K562 (cell line): Measurements from ENCODE around the gene BANP. TPM values are rescaled to one million over a fixed set of nuclear protein-coding genes. Genes with fewer than 3 reads are reported as not detected.

Source experiments
- ATAC-seq: fragments of 200-7000 bp; cut with Tn5 transposase; 3 replicates; pipeline ENCODE4 v1.9.1; 2020; ENCODE audit warnings: moderate library complexity
- BruUV-seq: library from RNA; stranded (reverse); fragments of 400-500 nt; replicated peaks from 2 replicates; lab custom pipeline; 2021; lab: Mats Ljungman, UMichigan
- CTCF ChIA-PET: fragments of 300-600 bp; formaldehyde crosslinking; extraction: SDS; loops from one replicate; lab custom pipeline; 2021; ENCODE audit warnings: low intra/inter-chr PET ratio; lab: Yijun Ruan, JAX
- POLR2A ChIA-PET: fragments of 300-600, 350-650 bp; sonication (Branson Sonifier 250); formaldehyde crosslinking; extraction: SDS; loops from one replicate; lab custom pipeline; 2021; ENCODE audit warnings: antibody characterized with exemption, inconsistent platforms; lab: Yijun Ruan, JAX
- DNase-seq, 4 experiments: peaks; one replicate each; pipeline versions ENCODE4 v3.0.0 to v3.0.0-alpha.2; 2011 to 2018; ENCODE audit warnings: low spot score in 3 of 4, mixed read lengths in 3 of 4; ENCODE audit errors: extremely low read depth in 1 of 4
- FAIRE-seq: peaks from 2 replicates; lab custom pipeline; 2011; peaks lifted over from hg19 to GRCh38; lab: Jason Lieb, UNC
- H2AFZ ChIP-seq: 2 replicates; pipeline ENCODE4 v1.6.0; 2011; ENCODE audit warnings: low read depth, low read length, control low read depth, inconsistent platforms
- H3K27ac ChIP-seq: fragments of 200-600 bp; 3 replicates; pipeline ENCODE4 v1.8.0; 2011; ENCODE audit warnings: low read depth, mild to moderate bottlenecking, control low read depth, inconsistent platforms, low read length, moderate library complexity, mixed read lengths; ENCODE audit errors: extremely low read depth
- H3K27me3 ChIP-seq, 2 experiments: fragments of 300-600 bp in 1 of 2; 2 replicates in 1 of 2; 3 replicates in 1 of 2; pipeline versions ENCODE4 v1.6.0 to v1.8.0; 2011; ENCODE audit warnings: inconsistent platforms in 2 of 2, low read length in 2 of 2, mild to moderate bottlenecking in 1 of 2, mixed read lengths in 1 of 2, moderate library complexity in 1 of 2; ENCODE audit not compliant: control insufficient read depth in 2 of 2, insufficient read depth in 2 of 2
- H3K36me3 ChIP-seq: fragments of 300-600 bp; 3 replicates; pipeline ENCODE4 v1.8.0; 2011; ENCODE audit warnings: mild to moderate bottlenecking, low read length, inconsistent platforms; ENCODE audit not compliant: control insufficient read depth, insufficient read depth
- H3K4me1 ChIP-seq, 2 experiments: fragments of 200-600 bp in 1 of 2; replicated peaks in 1 of 2; 2 replicates in 1 of 2; 3 replicates in 1 of 2; pipeline versions ENCODE4 v1.5.1 to v1.8.0; 2011; ENCODE audit warnings: inconsistent platforms in 2 of 2, low read length in 2 of 2, mild to moderate bottlenecking in 1 of 2, mixed read lengths in 1 of 2, moderate library complexity in 1 of 2; ENCODE audit not compliant: control insufficient read depth in 2 of 2, insufficient read depth in 2 of 2
- H3K4me2 ChIP-seq: 2 replicates; pipeline ENCODE4 v1.6.1; 2011; ENCODE audit warnings: low read length, control low read depth, inconsistent platforms, mixed read lengths; ENCODE audit not compliant: insufficient read depth
- H3K4me3 ChIP-seq: fragments of 200-600 bp; sonication (generic), shearing (Covaris generic); 2 replicates; pipeline ENCODE4 v1.5.1; 2016; ENCODE audit warnings: control low read depth, inconsistent platforms
- H3K79me2 ChIP-seq: fragments of 200-600 bp; 3 replicates; pipeline ENCODE4 v1.8.0; 2011; ENCODE audit warnings: low read length, inconsistent platforms; ENCODE audit not compliant: control insufficient read depth, insufficient read depth
- H3K9ac ChIP-seq, 2 experiments: 2 replicates each; pipeline versions ENCODE4 v1.6.0 to v1.6.1; 2011; ENCODE audit warnings: low read depth in 2 of 2, low read length in 2 of 2, control low read depth in 1 of 2, inconsistent platforms in 1 of 2, mild to moderate bottlenecking in 1 of 2, mixed read lengths in 1 of 2; ENCODE audit not compliant: insufficient read depth in 1 of 2
- H3K9me1 ChIP-seq: one replicate; pipeline ENCODE4 v1.6.0; 2011; ENCODE audit warnings: inconsistent platforms, mild to moderate bottlenecking, low read length, moderate library complexity; ENCODE audit not compliant: control insufficient read depth, insufficient read depth
- H3K9me3 ChIP-seq: replicated peaks from 2 replicates; pipeline ENCODE4 v1.5.1; 2011; ENCODE audit warnings: low read depth, low read length, inconsistent platforms; ENCODE audit not compliant: control insufficient read depth, insufficient read depth
- H4K20me1 ChIP-seq: replicated peaks from 2 replicates; pipeline ENCODE4 v1.6.1; 2011; ENCODE audit warnings: low read length, inconsistent platforms, mixed read lengths; ENCODE audit not compliant: control insufficient read depth, insufficient read depth
- CBX1 ChIP-seq: sonication (generic); IDR thresholded peaks from 2 replicates; pipeline ENCODE4 v1.6.1; 2016; ENCODE audit warnings: antibody characterized with exemption, low read depth, mild to moderate bottlenecking
- CHD7 ChIP-seq: fragments of 200-600 bp; sonication (generic); IDR thresholded peaks from one replicate; pipeline ENCODE4 v1.6.1; 2012; ENCODE audit warnings: mild to moderate bottlenecking, low read depth, low read length, inconsistent platforms
- SMARCA5 ChIP-seq: fragments of 450-650 bp; IDR thresholded peaks from 2 replicates; pipeline ENCODE4 v1.6.1; 2016
- TGIF2 ChIP-seq: sonication (generic); formaldehyde crosslinking; IDR thresholded peaks from 2 replicates; pipeline ENCODE4 v1.8.1; 2022; ENCODE audit warnings: mild to moderate bottlenecking, missing genetic modification reagents, moderate library complexity
- ZBTB5 ChIP-seq: fragments of 450-650 bp; IDR thresholded peaks from 2 replicates; pipeline ENCODE4 v1.6.1; 2017; ENCODE audit warnings: antibody characterized with exemption
- ZFP36 ChIP-seq: fragments of 150-350 bp; IDR thresholded peaks from 2 replicates; pipeline ENCODE4 v1.6.1; 2018; ENCODE audit warnings: low read length, low read depth; ENCODE audit not compliant: partially characterized antibody
- ZNF41 ChIP-seq: fragments of 250-450 bp; sonication (Bioruptor Pico); conservative IDR thresholded peaks from 2 replicates; pipeline ENCODE4 v1.4.0; 2020; ENCODE audit warnings: mild to moderate bottlenecking
- ZNF740 ChIP-seq, 3 experiments: fragments of 200-800 bp in 1 of 3; sonication (Bioruptor generic) in 1 of 3; sonication (generic) in 1 of 3; formaldehyde crosslinking in 1 of 3; IDR thresholded peaks; 2 replicates each; pipeline versions ENCODE4 v1.6.1 to v1.8.0; 2016 to 2022; ENCODE audit warnings: mild to moderate bottlenecking in 2 of 3, missing compliant biosample characterization in 2 of 3, missing genetic modification characterization in 2 of 3, missing genetic modification reagents in 1 of 3
- WGBS: fragments of 100-300 bp; shearing (Covaris generic); methylation state at CpG from one replicate; pipeline ENCODE4 v1.1.6; 2016; ENCODE audit warnings: low coverage, mixed read lengths; ENCODE audit not compliant: insufficient coverage; ENCODE audit errors: missing lambda C conversion rate; 5-methylcytosine and 5-hydroxymethylcytosine counted together
- in situ Hi-C: fragments of 300-500 bp; cut with MboI; formaldehyde crosslinking; loops from 4 replicates; pipeline ENCODE4 v1.15.0; 2018; ENCODE audit warnings: inconsistent platforms, mixed read lengths
- intact Hi-C: fragments of 100-400 bp; cut with micrococcal nuclease; formaldehyde crosslinking; loops from 2 replicates; pipeline ENCODE4 v1.14.2; 2022
- polyA plus RNA-seq, 8 experiments: library from polyadenylated mRNA; depleted of rRNA in 4 of 8; stranded (reverse) in 5 of 8; unstranded in 3 of 8; fragments of >200 nt; fragmentation: Nextera tagmentation in 2 of 8; fragmentation: Illumina TruSeq in 1 of 8; extraction: Ambion mirVana in 2 of 8; extraction: Trizol in 1 of 8; gene quantifications; 2 replicates each; pipeline versions ENCODE4 v1.2.1 to v1.2.3, GENCODE V29; 2011 to 2014; ENCODE audit warnings: inconsistent platforms in 1 of 8, missing spikeins in 1 of 8
- total RNA-seq, 7 experiments: library from RNA; depleted of rRNA in 6 of 7; stranded (reverse); fragments of >200 nt in 6 of 7; fragmentation: Illumina TruSeq in 2 of 7; extraction: Trizol in 2 of 7; gene quantifications; 2 replicates each; pipeline versions ENCODE4 v1.2.1 to v1.2.3, GENCODE V29; 2011 to 2021; ENCODE audit warnings: low replicate concordance in 1 of 7

The BANP gene
- total and polyA plus RNA-seq, 9 of the 15 experiments (the other 6 are each of a cell fraction or from before 2014, with no cell fraction given): 4.6 to 22.1 (median 15.6) TPM

- WGBS: 91% methylated on average over 14 of the region's 15 CpGs
- CTCF ChIA-PET: no interaction called here
- peaks cover 11% of the 10 kb centered on the region; the same call in 2 of the 3 replicates for H3K36me3 ChIP-seq
- H3K9me1 ChIP-seq: peaks cover 4% of the 10 kb centered on the region
- H2AFZ ChIP-seq: no peak overlapping the region
- no peak for TF ChIP-seq CHD7
- TF ChIP-seq SMARCA5: no peak
- no peak for TF ChIP-seq ZBTB5
- no peak for TF ChIP-seq TGIF2
- TF ChIP-seq CBX1: no peak
- no peak for TF ChIP-seq ZNF41 (CRISPR knock-in tag)
- TF ChIP-seq ZNF740 (CRISPR knock-in tag; IDR thresholded peaks at IDR 0.05): no peak
- TF ChIP-seq ZNF740 (tag; IDR thresholded peaks at IDR 0.05): no peak
- no peak for TF ChIP-seq ZFP36
- H3K27me3 ChIP-seq: no peaks in the 10 kb centered on the region
- POLR2A ChIA-PET: no interaction called here
- DNase-seq: no peak
- no peak for FAIRE-seq
- no TSS peak for BruUV-seq
- no peak overlapping the region for H3K4me2 ChIP-seq
- no peak for ATAC-seq
- in situ Hi-C loops: no loop called here
- no peaks in the 10 kb centered on the region for H3K9me3 ChIP-seq
- H3K79me2 ChIP-seq: no peaks in the 10 kb centered on the region
- H3K27ac ChIP-seq: no peak overlapping the region
- intact Hi-C loops: no loop called here
- H3K4me3 ChIP-seq: no peak overlapping the region
- H3K9ac ChIP-seq: no peak overlapping the region; a peak in 1 of 4 replicates
- H3K4me1 ChIP-seq: peaks cover 0 to 8% of the 10 kb centered on the region in 2 experiments; a peak in 2 of 5 replicates
- 0 out of 2 replicates have a peak, but pooled peaks cover 6% of the 10 kb centered on the region for H4K20me1 ChIP-seq
Observed at GRCh38 chr16:88065747-88066142, 114.5 kb downstream of the BANP start.
